Lower leg skin (tissue), 3 donors: ENCODE measurements around the gene IMMP2L.

ENCODE experiments used
- CTCF ChIP-seq, 3 donors: fragments of 450-650 bp; IDR thresholded peaks; one replicate each; pipeline ENCODE4 v1.5.1; 2016; ENCODE audit warnings: antibody characterized with exemption in 3 of 3, mild to moderate bottlenecking in 3 of 3, moderate library complexity in 2 of 3
- POLR2A ChIP-seq, 2 donors: fragments of 450-650 bp; IDR thresholded peaks; one replicate each; pipeline ENCODE4 v1.6.1; 2016 to 2017; ENCODE audit warnings: antibody characterized with exemption in 2 of 2, mild to moderate bottlenecking in 1 of 2, moderate library complexity in 1 of 2

- no peak for TF ChIP-seq CTCF (IDR thresholded peaks at IDR 0.05)
- TF ChIP-seq POLR2A (IDR thresholded peaks at IDR 0.05): no peak
These were observed 32.3 kb upstream of the IMMP2L start for GRCh38 chr7:111594602-111595001.
